ENCODE results near the gene USH2A.

Gene USH2A

GRCh38 chr1:216024546-216024945 lies 398.7 kb downstream of the USH2A start:
- H3K27me3 ChIP-seq (ENCODE audit: insufficient read depth, low read length, poor library complexity) = no peaks in the 10 kb centered on the region
- no peak overlapping the region for H3K27ac ChIP-seq (ENCODE audit: low read length)
- DNase-seq (no peak), ATAC-seq (ENCODE audit: insufficient read depth, low read depth) (no peak)
- H3K36me3 ChIP-seq (ENCODE audit: insufficient read depth, low read length) = no peaks in the 10 kb centered on the region
- H3K4me2 ChIP-seq (ENCODE audit: insufficient read depth, low read length) = no peak overlapping the region
- no peak overlapping the region for H3K4me3 ChIP-seq (ENCODE audit: low read depth in 1 of 2, low read length in 2 of 2)
- H3K9ac ChIP-seq (ENCODE audit: low read depth, low read length) = no peak overlapping the region
- TF ChIP-seq EZH2 (IDR thresholded peaks at IDR 0.05; ENCODE audit: borderline replicate concordance, low read depth, low read length, severe bottlenecking) (no peak), CTCF (IDR thresholded peaks at IDR 0.05; ENCODE audit: borderline replicate concordance, extremely low read depth, low read length, poor library complexity, severe bottlenecking) (no peak)
- no peaks in the 10 kb centered on the region for H3K9me3 ChIP-seq (ENCODE audit: insufficient read depth, low read length, severe bottlenecking)
- H2AFZ ChIP-seq (ENCODE audit: low read depth, low read length) = no peak overlapping the region
- no peaks in the 10 kb centered on the region for H3K79me2 ChIP-seq (ENCODE audit: insufficient read depth, low read length)
- no peaks in the 10 kb centered on the region for H3K4me1 ChIP-seq (ENCODE audit: insufficient read depth, low read length)
- no peaks in the 10 kb centered on the region for H4K20me1 ChIP-seq (ENCODE audit: insufficient read depth, low read length)

DNA sequence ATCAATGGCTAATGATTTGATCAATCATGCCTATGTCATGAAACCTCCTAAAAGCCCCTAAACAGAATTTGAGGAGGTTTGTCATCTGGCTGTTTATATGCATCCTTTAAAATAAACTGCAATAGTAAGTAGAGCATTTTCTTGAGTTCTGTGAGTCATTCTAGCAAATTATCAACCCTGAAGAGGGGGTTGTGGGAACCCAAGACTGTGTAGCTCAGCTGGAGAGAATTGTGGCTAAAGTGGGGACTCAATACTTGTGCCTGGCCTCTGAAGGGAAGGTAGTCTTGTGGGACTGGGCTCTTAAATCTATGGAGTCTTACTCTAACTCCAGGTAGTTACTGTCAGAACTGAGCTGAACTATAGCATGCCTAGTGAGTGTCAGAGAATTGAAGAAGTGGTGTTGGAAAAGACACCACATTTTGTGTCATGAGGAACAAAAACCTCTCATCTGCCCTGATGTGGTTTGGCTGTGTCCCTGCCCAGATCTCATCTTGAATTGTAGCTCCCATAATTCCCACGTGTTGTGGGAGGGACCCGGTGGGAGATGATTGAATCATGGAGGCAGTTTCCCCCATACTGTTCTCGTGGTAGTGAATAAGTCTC lies 402.4 kb downstream of the USH2A start:
- Histone ChIP-seq H3K9me3 (ENCODE audit: insufficient read depth, low read length, severe bottlenecking) (no peaks in the 10 kb centered on the region), H2AFZ (ENCODE audit: low read depth, low read length) (no peak overlapping the region), H3K9ac (ENCODE audit: low read depth, low read length) (no peak overlapping the region), H4K20me1 (ENCODE audit: insufficient read depth, low read length) (no peaks in the 10 kb centered on the region), H3K27me3 (ENCODE audit: insufficient read depth, low read length, poor library complexity) (no peaks in the 10 kb centered on the region), H3K4me2 (ENCODE audit: insufficient read depth, low read length) (no peak overlapping the region), H3K79me2 (ENCODE audit: insufficient read depth, low read length) (no peaks in the 10 kb centered on the region), H3K36me3 (ENCODE audit: insufficient read depth, low read length) (no peaks in the 10 kb centered on the region), H3K27ac (ENCODE audit: low read length) (no peak overlapping the region), H3K4me3 (ENCODE audit: low read depth in 1 of 2, low read length in 2 of 2) (no peak overlapping the region), H3K4me1 (ENCODE audit: insufficient read depth, low read length) (no peaks in the 10 kb centered on the region)
- DNase-seq (no peak), ATAC-seq (ENCODE audit: insufficient read depth, low read depth) (no peak)
- TF ChIP-seq EZH2 (IDR thresholded peaks at IDR 0.05; ENCODE audit: borderline replicate concordance, low read depth, low read length, severe bottlenecking) (no peak), CTCF (IDR thresholded peaks at IDR 0.05; ENCODE audit: borderline replicate concordance, extremely low read depth, low read length, poor library complexity, severe bottlenecking) (no peak)

DNA sequence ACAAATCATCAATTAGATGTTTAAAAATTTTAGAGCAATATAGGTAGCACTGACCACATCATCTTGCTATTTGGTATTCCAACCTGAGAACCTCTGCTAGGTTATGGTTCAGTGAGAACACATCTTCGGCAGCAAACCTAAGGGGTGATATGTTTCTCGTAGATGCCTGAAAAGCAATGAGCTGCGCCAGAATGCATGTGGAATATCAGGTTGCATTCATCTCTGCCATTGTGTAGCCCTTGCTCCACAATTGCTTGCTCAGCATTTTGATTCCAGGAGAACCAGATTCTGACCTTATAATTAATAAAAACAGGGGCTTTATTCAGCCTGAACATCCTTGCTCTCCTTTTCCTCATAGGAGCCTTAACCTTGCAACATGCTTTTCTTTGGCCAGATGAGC lies 408.1 kb downstream of the USH2A start:
- no peak for ATAC-seq (ENCODE audit: insufficient read depth, low read depth)
- no peak overlapping the region for H2AFZ ChIP-seq (ENCODE audit: low read depth, low read length)

More for the DNA sequence above, 408.1 kb downstream of the USH2A start:
- no peak overlapping the region for H3K9ac ChIP-seq (ENCODE audit: low read depth, low read length)
- no peaks in the 10 kb centered on the region for H3K79me2 ChIP-seq (ENCODE audit: insufficient read depth, low read length)
- H3K27me3 ChIP-seq (ENCODE audit: insufficient read depth, low read length, poor library complexity) = no peaks in the 10 kb centered on the region
- no peak overlapping the region for H3K4me3 ChIP-seq (ENCODE audit: low read depth in 1 of 2, low read length in 2 of 2)
- H3K36me3 ChIP-seq (ENCODE audit: insufficient read depth, low read length) = no peaks in the 10 kb centered on the region
- H3K27ac ChIP-seq (ENCODE audit: low read length) = no peak overlapping the region
- H3K9me3 ChIP-seq (ENCODE audit: insufficient read depth, low read length, severe bottlenecking) = no peaks in the 10 kb centered on the region
- no peak overlapping the region for H3K4me2 ChIP-seq (ENCODE audit: insufficient read depth, low read length)
- H3K4me1 ChIP-seq (ENCODE audit: insufficient read depth, low read length) = no peaks in the 10 kb centered on the region
- no peak for DNase-seq
- TF ChIP-seq CTCF (IDR thresholded peaks at IDR 0.05; ENCODE audit: borderline replicate concordance, extremely low read depth, low read length, poor library complexity, severe bottlenecking) = no peak
- no peak for TF ChIP-seq EZH2 (IDR thresholded peaks at IDR 0.05; ENCODE audit: borderline replicate concordance, low read depth, low read length, severe bottlenecking)
- H4K20me1 ChIP-seq (ENCODE audit: insufficient read depth, low read length) = no peaks in the 10 kb centered on the region

All from DND-41 (cell line).